Measurements from ENCODE around the gene KCTD17. TPM values are rescaled to one million over a fixed set of nuclear protein-coding genes. Genes with fewer than 3 reads are reported as not detected.

KCTD17 gene
- total RNA-seq, 1 experiment from 2014 or later: 32.7 TPM

- H3K4me3 ChIP-seq (ENCODE audit: low read depth in 2 of 2, low read length in 2 of 2): no peak overlapping the region
- H3K27ac ChIP-seq (ENCODE audit: low read length): no peak overlapping the region
- CTCF ChIA-PET: no interaction called here
- H3K9me3 ChIP-seq (ENCODE audit: control insufficient read depth, insufficient read depth, low read depth, low read length): no peaks in the 10 kb centered on the region
- BruUV-seq (replicated peaks): no TSS peak
- in situ Hi-C loops (cut with HindIII; ENCODE audit: low pct_unique_long_range_greater_than_20kb, low sequenced_read_pairs): no loop called here
- TF ChIP-seq SIN3A (IDR thresholded peaks at IDR 0.05; ENCODE audit: borderline replicate concordance, insufficient read depth, low read depth, low read length): no peak
- no peak for TF ChIP-seq TCF7L2 (IDR thresholded peaks at IDR 0.05; ENCODE audit: low read depth, low read length)
- no peak for TF ChIP-seq POLR2AphosphoS5 (IDR thresholded peaks at IDR 0.05; ENCODE audit: low read depth, low read length)
- TF ChIP-seq, protein P1, sequence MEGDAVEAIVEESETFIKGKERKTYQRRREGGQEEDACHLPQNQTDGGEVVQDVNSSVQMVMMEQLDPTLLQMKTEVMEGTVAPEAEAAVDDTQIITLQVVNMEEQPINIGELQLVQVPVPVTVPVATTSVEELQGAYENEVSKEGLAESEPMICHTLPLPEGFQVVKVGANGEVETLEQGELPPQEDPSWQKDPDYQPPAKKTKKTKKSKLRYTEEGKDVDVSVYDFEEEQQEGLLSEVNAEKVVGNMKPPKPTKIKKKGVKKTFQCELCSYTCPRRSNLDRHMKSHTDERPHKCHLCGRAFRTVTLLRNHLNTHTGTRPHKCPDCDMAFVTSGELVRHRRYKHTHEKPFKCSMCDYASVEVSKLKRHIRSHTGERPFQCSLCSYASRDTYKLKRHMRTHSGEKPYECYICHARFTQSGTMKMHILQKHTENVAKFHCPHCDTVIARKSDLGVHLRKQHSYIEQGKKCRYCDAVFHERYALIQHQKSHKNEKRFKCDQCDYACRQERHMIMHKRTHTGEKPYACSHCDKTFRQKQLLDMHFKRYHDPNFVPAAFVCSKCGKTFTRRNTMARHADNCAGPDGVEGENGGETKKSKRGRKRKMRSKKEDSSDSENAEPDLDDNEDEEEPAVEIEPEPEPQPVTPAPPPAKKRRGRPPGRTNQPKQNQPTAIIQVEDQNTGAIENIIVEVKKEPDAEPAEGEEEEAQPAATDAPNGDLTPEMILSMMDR (IDR thresholded peaks at IDR 0.05): no peak
- no peak for TF ChIP-seq REST (IDR thresholded peaks at IDR 0.05; ENCODE audit: insufficient read depth in 1 of 2, low read depth in 2 of 2, low read length in 1 of 2)
- no peak for ATAC-seq
- H3K36me3 ChIP-seq (ENCODE audit: control insufficient read depth, insufficient read depth, low read length): no peaks in the 10 kb centered on the region
- no peaks in the 10 kb centered on the region for H3K27me3 ChIP-seq (ENCODE audit: control insufficient read depth, insufficient read depth, low read length)
- DNase-seq (ENCODE audit: low read depth, low spot score): no peak
- intact Hi-C loops (cut with micrococcal nuclease; ENCODE audit: unreplicated experiment): no loop called here
- POLR2A ChIA-PET: no interaction called here
- no peaks in the 10 kb centered on the region for H3K4me1 ChIP-seq (ENCODE audit: control insufficient read depth, insufficient read depth, low read length)
These were observed 28.9 kb downstream of the KCTD17 start for GRCh38 chr22:37080438-37080837.

DNA sequence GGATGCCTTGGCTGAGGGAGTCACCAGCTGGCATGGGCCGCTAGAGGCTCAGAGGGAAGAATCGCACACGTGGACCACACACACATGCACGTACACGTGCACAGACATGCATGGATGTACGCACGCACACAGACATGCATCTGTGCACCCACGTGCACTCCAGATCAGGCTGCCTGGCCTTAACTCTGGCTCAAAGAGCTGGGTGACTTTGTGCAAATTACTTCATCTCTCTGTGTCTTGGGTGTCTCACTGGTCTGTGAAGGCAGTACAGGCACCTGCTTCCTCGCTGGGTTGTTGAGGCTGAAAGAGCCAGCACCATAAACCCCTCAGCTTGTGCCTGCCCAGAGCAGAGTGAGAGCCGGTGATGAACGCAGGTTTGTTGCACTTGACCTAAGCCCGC is 29.3 kb downstream of the KCTD17 start:
- Histone ChIP-seq H3K9me3 (ENCODE audit: control insufficient read depth, insufficient read depth, low read depth, low read length) (no peaks in the 10 kb centered on the region), H3K27me3 (ENCODE audit: control insufficient read depth, insufficient read depth, low read length) (no peaks in the 10 kb centered on the region), H3K4me3 (ENCODE audit: low read depth in 2 of 2, low read length in 2 of 2) (no peak overlapping the region), H3K36me3 (ENCODE audit: control insufficient read depth, insufficient read depth, low read length) (no peaks in the 10 kb centered on the region), H3K4me1 (ENCODE audit: control insufficient read depth, insufficient read depth, low read length) (no peaks in the 10 kb centered on the region), H3K27ac (ENCODE audit: low read length) (no peak overlapping the region)
- ChIA-PET CTCF (no interaction called here), POLR2A (no interaction called here)
- intact Hi-C loops (cut with micrococcal nuclease; ENCODE audit: unreplicated experiment): no loop called here
- no peak for TF ChIP-seq SIN3A (IDR thresholded peaks at IDR 0.05; ENCODE audit: borderline replicate concordance, insufficient read depth, low read depth, low read length)
- no peak for TF ChIP-seq TCF7L2 (IDR thresholded peaks at IDR 0.05; ENCODE audit: low read depth, low read length)
- no peak for TF ChIP-seq REST (IDR thresholded peaks at IDR 0.05; ENCODE audit: insufficient read depth in 1 of 2, low read depth in 2 of 2, low read length in 1 of 2)
- TF ChIP-seq POLR2AphosphoS5 (IDR thresholded peaks at IDR 0.05; ENCODE audit: low read depth, low read length): no peak
- DNase-seq (ENCODE audit: low read depth, low spot score) (no peak), ATAC-seq (no peak)
- BruUV-seq (replicated peaks): no TSS peak
- in situ Hi-C loops (cut with HindIII; ENCODE audit: low pct_unique_long_range_greater_than_20kb, low sequenced_read_pairs): no loop called here

Measured in Panc1 (cell line).